ENCODE measurements around the gene MMAB. TPM values are rescaled to one million over a fixed set of nuclear protein-coding genes. Genes with fewer than 3 reads are reported as not detected.
A peak's percentile ranks its signal among the peaks of the same experiment; 100 is the strongest.

Gene MMAB
- 27.7 TPM for total RNA-seq

DNA sequence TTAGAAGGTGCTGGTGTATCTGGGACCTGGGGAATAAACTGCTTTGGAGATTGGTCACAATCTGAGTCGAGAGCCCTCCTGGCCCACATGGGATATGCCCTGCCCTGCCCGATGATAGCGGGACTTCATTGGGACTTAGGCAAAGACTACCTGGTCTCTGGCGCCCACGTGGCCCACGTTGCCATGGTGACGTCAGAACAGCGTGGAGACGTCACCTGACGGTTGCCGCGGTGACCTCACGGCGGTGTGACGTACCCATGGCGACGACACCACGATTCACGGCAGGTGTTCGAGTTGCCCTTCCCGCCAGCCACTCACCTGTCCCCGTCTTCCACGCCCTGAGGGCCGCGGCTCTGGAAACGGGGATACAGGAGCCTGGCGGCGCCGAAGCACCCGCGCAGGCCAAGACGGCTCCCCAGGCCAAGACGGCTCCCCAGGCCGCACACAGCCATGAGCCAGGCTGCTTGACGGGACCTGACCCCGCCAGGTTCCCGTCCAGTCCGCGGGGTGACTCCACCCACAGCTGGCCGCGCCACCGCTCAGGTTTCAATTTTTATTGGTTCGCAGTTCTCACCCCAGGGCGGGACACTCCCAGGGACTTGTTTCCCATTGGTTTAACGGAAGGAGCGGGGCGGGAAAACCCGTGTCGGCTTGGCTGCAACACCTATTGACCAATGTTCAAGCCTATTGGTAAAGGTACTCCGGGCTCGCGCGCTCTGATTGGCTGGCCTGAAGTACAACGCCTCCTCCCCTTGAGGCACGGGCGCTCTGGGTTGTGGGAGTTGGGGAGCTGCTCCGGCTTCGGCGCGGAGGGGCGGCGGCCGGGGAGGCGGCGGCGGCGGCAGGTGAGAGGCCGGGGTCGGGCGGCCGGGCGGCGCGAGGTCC, at the start of gene MMAB, which contains the start of gene MVK:
Gene MMAB, minus strand, starts transcription at position 476 of the 885 bp plus-strand sequence. Its CDS starts 24 bp downstream, at position 452.
Gene MVK, plus strand, starts transcription at position 766 of the 885 bp plus-strand sequence. CDS start 1,029 bp downstream, outside the sequence.
- H3K36me3 ChIP-seq: peaks cover 0 to 20% of the 10 kb centered on the region in 2 donors
- H3K4me3 ChIP-seq: peak within 1 kb of the TSS; percentile 86 to 93
- no peaks in the 10 kb centered on the region for H3K9me3 ChIP-seq
- TF ChIP-seq, protein P1, sequence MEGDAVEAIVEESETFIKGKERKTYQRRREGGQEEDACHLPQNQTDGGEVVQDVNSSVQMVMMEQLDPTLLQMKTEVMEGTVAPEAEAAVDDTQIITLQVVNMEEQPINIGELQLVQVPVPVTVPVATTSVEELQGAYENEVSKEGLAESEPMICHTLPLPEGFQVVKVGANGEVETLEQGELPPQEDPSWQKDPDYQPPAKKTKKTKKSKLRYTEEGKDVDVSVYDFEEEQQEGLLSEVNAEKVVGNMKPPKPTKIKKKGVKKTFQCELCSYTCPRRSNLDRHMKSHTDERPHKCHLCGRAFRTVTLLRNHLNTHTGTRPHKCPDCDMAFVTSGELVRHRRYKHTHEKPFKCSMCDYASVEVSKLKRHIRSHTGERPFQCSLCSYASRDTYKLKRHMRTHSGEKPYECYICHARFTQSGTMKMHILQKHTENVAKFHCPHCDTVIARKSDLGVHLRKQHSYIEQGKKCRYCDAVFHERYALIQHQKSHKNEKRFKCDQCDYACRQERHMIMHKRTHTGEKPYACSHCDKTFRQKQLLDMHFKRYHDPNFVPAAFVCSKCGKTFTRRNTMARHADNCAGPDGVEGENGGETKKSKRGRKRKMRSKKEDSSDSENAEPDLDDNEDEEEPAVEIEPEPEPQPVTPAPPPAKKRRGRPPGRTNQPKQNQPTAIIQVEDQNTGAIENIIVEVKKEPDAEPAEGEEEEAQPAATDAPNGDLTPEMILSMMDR (IDR thresholded peaks at IDR 0.05): no peak
- TF ChIP-seq POLR2A (IDR thresholded peaks at IDR 0.05) (peak in 1 of 2 donors; percentile 32), POLR2AphosphoS5 (IDR thresholded peaks at IDR 0.05; ENCODE audit: insufficient read depth in 1 of 2, low read depth in 1 of 2) (peak; percentile 90 to 95)
- H3K27me3 ChIP-seq: no peaks in the 10 kb centered on the region
- peaks cover 27% of the 10 kb centered on the region for H3K4me1 ChIP-seq
- intact Hi-C loops (cut with DNase I): no loop called here
- H3K27ac ChIP-seq: peak within 1 kb of the TSS; percentile 83
- peak in 1 of 2 donors; percentile 99 for DNase-seq (ENCODE audit: extremely low spot score in 2 of 2)

DNA sequence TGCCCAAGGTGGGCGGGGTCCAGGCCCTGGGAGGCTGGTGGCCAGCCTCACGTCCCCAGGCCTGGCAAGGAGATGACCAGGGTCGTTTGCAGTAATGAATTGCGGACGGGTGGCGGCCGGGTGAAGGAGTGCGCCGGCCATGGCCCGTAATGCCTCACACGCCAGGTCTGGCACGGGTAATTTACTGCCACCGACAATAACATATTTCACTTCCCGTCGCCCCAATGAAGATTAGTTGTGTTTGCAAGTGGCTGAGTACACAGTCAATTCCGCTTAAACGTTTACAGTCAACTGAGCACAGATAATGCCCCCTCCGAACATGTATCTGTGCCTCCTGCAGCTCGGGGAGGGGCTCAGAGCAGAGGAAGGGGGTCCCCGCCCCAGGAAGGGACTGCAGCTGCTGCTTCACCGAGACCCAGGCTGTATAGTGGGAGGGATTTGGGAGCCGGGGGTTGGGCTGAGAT, 48.6 kb upstream of the MMAB start:
- Histone ChIP-seq H3K36me3 (no peaks in the 10 kb centered on the region), H3K27ac (no peak overlapping the region), H3K27me3 (no peaks in the 10 kb centered on the region), H3K4me1 (no peaks in the 10 kb centered on the region), H3K9me3 (no peaks in the 10 kb centered on the region), H3K4me3 (no peak overlapping the region)
- DNase-seq (ENCODE audit: extremely low spot score in 2 of 2): no peak
- no peak for TF ChIP-seq POLR2A (IDR thresholded peaks at IDR 0.05)
- peak in 1 of 2 donors; percentile 23 for TF ChIP-seq POLR2AphosphoS5 (IDR thresholded peaks at IDR 0.05; ENCODE audit: insufficient read depth in 1 of 2, low read depth in 1 of 2)
- intact Hi-C loops (cut with DNase I): no loop called here

DNA sequence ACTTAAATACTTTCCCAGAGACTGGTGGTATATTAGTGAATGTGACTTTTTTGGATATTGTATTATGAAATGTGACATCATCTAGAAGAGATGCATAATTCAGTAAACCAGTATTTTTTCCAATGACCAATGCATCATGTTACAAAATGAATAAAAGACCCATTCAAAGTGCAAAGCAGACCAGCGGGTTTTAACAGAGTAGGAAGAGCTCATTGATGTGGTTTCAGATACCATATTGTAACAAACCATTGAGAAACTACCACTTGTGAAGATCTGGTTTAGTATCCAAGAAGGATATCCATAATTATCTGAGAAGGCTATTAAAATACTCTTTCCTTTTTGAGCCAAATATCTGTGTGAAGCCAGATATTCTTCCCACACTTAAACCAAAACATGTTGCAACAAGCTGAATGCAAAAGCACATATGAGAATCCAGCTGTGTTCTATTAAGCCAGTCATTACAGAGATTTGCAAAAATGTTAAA, 47.9 kb upstream of the MMAB start:
- Histone ChIP-seq H3K27me3 (no peaks in the 10 kb centered on the region), H3K9me3 (no peaks in the 10 kb centered on the region), H3K36me3 (no peaks in the 10 kb centered on the region), H3K4me1 (no peaks in the 10 kb centered on the region), H3K27ac (no peak overlapping the region), H3K4me3 (no peak overlapping the region)
- DNase-seq (ENCODE audit: extremely low spot score in 2 of 2): no peak
- TF ChIP-seq POLR2AphosphoS5 (IDR thresholded peaks at IDR 0.05; ENCODE audit: insufficient read depth in 1 of 2, low read depth in 1 of 2) (no peak), POLR2A (IDR thresholded peaks at IDR 0.05) (no peak)
- intact Hi-C loops (cut with DNase I): no loop called here

DNA sequence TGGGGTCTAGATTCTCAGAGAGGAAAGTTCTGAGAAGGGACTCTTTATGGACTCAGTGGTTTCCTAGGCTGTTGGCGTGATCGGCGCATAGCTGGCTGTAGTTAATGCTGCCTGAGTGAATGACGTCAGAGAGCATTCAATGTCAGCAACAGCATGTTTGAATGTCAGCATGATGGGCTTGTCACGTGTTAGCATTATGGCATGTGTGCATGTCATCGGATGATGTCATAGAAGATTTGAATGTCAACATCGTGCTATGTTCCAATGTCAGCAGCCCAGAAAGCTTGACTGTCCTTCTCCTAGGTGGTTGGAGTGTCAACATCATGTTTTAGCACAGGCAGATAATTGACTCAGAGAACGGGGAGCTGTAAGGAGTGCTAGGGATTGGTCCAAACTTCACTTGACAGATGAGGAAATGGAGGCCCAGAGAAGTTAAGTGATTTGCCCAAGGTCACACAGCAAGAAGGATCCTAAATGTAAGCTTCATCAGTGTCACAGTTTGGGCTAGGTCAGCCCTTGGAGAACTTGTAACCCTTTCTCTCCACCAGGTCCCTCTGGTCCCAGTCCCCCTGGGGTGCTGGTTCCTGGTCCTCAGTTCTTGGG, 45.8 kb upstream of the MMAB start:
- Histone ChIP-seq H3K4me1 (no peaks in the 10 kb centered on the region), H3K4me3 (no peak overlapping the region), H3K36me3 (no peaks in the 10 kb centered on the region), H3K27me3 (no peaks in the 10 kb centered on the region), H3K9me3 (no peaks in the 10 kb centered on the region), H3K27ac (no peak overlapping the region)
- TF ChIP-seq POLR2AphosphoS5 (IDR thresholded peaks at IDR 0.05; ENCODE audit: insufficient read depth in 1 of 2, low read depth in 1 of 2): no peak
- TF ChIP-seq, protein P1 (IDR thresholded peaks at IDR 0.05): no peak
- no peak for TF ChIP-seq POLR2A (IDR thresholded peaks at IDR 0.05)
- intact Hi-C loops (cut with DNase I): no loop called here
- no peak for DNase-seq (ENCODE audit: extremely low spot score in 2 of 2)

DNA sequence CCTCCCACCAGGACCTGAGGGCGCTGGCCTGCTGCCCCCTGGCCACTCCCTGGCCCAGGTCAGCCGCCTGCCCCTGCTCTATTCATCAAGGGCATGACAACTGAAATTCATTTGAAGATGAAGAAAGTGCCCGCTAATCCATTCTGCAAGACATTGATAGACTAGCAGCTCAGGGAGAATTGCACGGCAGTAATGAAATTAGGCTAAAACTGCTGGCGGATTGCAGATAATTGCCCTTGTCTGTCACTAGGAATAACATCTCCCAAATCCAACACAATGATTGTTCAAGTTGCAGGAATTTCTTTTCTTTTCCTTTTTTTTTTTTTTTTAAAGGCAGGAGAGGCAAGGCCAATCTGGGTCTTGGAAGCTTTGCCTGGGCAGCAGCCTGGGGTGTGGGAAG, 44.8 kb upstream of the MMAB start:
- H3K9me3 ChIP-seq: no peaks in the 10 kb centered on the region
- DNase-seq (ENCODE audit: extremely low spot score in 2 of 2): no peak
- intact Hi-C loops (cut with DNase I): no loop called here
- no peaks in the 10 kb centered on the region for H3K27me3 ChIP-seq
- no peaks in the 10 kb centered on the region for H3K4me1 ChIP-seq
- no peak overlapping the region for H3K4me3 ChIP-seq
- no peaks in the 10 kb centered on the region for H3K36me3 ChIP-seq
- no peak overlapping the region for H3K27ac ChIP-seq
- TF ChIP-seq POLR2AphosphoS5 (IDR thresholded peaks at IDR 0.05; ENCODE audit: insufficient read depth in 1 of 2, low read depth in 1 of 2) (no peak), POLR2A (IDR thresholded peaks at IDR 0.05) (no peak)
- TF ChIP-seq, protein P1 (IDR thresholded peaks at IDR 0.05): no peak

Measured in vagina (tissue), 2 donors.